ENCODE data around the gene PRXL2A. TPM values are rescaled to one million over a fixed set of nuclear protein-coding genes. Genes with fewer than 3 reads are reported as not detected.
A peak's percentile ranks its signal among the peaks of the same experiment; 100 is the strongest.
"Not testable (repeated sequence)": the region's sequence is repeated elsewhere in the genome, so short reads cannot be mapped to it uniquely, and the experiment has no call there.

Gene PRXL2A
- total RNA-seq, 2 experiments from 2014 or later: 4.5 to 5.2 TPM

DNA sequence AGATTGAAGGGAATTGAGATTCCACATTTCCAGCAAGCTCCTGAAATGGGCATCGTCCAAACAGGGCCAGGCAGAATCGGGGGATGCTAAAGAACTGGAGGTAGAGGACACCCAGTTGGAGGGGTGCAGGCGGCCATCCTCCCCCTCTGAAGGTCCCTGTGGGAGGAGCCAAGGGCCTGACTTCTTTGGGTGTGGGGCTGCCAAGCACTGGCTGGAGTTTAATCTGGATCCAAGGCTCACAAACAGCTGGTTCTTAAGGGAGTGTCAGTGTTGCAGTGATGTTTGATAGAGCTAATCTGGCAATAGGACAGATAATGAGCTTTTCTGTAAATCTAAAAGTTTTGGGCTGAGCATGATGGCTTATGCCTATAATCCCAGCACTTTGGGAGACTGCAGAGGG lies 66.6 kb downstream of the PRXL2A start:
- Mint-ChIP-seq H3K4me1 (peaks cover 74% of the 10 kb centered on the region), H3K36me3 (ENCODE audit: low read depth) (peaks cover 80% of the 10 kb centered on the region), H3K9me3 (peaks cover 6% of the 10 kb centered on the region), H3K27ac (no peak overlapping the region), H3K4me3 (no peak overlapping the region), H3K27me3 (no peaks in the 10 kb centered on the region)
- CTCF ChIA-PET: interaction anchor here (1.1 to 24.7 kb wide), 3 partner anchors 12 to 29 kb away, joined by 3 to 414 read pairs (median 5); no protein-coding TSS in a partner anchor
- POLR2A ChIA-PET: interaction anchor here (0.8 to 21.7 kb wide), 7 partner anchors 12 to 30 kb away, joined by 3 to 404 read pairs (median 3); no protein-coding TSS in a partner anchor
- no peak for DNase-seq

DNA sequence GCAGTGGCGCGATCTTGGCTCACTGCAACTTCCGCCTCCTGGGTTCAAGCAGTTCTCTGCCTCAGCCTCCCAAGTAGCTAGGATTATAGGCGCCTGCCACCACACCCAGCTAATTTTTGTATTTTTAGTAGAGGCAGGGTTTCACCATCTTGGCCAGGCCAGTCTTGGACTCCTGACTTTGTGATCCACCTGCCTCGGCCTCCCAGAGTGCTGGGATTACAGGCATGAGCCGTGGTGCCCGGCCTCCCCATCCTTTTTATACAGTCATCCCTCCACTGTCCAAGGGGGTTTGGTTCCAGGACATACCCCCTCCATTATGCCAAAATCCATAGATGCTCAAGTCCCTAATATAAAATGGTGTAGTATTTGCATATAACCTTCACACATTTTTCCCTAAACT lies 67.3 kb downstream of the PRXL2A start:
- Mint-ChIP-seq H3K4me1 (peaks cover 73% of the 10 kb centered on the region), H3K36me3 (ENCODE audit: low read depth) (peaks cover 81% of the 10 kb centered on the region)
- POLR2A ChIA-PET: interaction anchor here (0.9 to 21.7 kb wide), 6 partner anchors 13 to 31 kb away, joined by 3 to 404 read pairs (median 3); no protein-coding TSS in a partner anchor
- H3K4me3 Mint-ChIP-seq, H3K27ac Mint-ChIP-seq, H3K27me3 Mint-ChIP-seq, DNase-seq, H3K9me3 Mint-ChIP-seq: not testable (repeated sequence)
- CTCF ChIA-PET: interaction anchor here (0.7 to 24.7 kb wide), 3 partner anchors 11 to 66 kb away, joined by 5 to 414 read pairs (median 6); no protein-coding TSS in a partner anchor

DNA sequence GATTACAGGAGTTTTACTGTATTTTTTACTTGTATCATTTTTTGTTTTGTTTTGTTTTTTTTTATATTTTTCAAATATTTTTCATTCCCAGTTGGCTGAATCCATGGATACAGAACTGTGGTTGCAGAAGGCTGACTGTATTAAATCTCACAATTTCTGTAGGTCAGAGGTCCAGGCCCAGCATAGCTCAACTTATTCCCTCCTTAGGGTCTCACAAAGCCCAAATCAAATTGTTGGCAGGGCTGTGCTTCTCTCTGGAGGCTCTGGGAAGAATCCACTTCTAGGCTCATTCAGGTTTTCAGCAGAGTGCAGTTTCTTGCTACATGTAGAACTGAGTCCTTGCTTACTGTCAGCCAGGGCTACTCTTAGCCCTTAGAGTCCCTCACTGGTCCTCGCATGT lies 68.3 kb downstream of the PRXL2A start:
- peaks cover 79% of the 10 kb centered on the region for H3K36me3 Mint-ChIP-seq (ENCODE audit: low read depth)
- peaks cover 70% of the 10 kb centered on the region for H3K4me1 Mint-ChIP-seq
- CTCF ChIA-PET: interaction anchor here (0.7 to 24.7 kb wide), 2 partner anchors 17 to 28 kb away, joined by 4 to 414 read pairs; no protein-coding TSS in a partner anchor
- H3K4me3 Mint-ChIP-seq: no peak overlapping the region
- H3K9me3 Mint-ChIP-seq: peaks cover 6% of the 10 kb centered on the region
- peak overlapping the region; percentile 10 for H3K27ac Mint-ChIP-seq
- POLR2A ChIA-PET: interaction anchor here (1.3 to 2.0 kb wide), 3 partner anchors 10 to 29 kb away, joined by 3 to 8 read pairs (median 4); no protein-coding TSS in a partner anchor
- H3K27me3 Mint-ChIP-seq: no peaks in the 10 kb centered on the region
- DNase-seq: no peak

DNA sequence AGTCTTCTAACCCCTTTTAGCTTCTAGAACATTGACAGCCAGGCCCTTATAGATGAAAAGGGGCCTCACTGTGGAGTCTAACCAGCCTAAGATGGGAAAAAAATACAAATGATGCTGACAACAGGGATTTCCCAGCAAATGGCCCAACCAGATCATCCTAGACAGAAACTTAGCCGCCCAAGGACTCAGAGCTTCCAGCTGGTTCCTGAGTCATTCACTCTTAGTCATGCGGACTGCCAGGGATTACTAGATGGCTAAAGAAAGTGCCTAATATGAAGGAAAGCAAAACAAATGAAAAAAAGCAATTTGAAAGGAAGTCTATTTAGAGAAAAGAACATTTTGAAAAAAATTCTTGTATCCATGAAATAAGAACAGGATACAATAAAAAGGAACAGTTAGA lies 69.5 kb downstream of the PRXL2A start:
- Mint-ChIP-seq H3K27me3 (no peaks in the 10 kb centered on the region), H3K9me3 (peaks cover 6% of the 10 kb centered on the region), H3K4me3 (no peak overlapping the region), H3K4me1 (peaks cover 63% of the 10 kb centered on the region), H3K27ac (no peak overlapping the region), H3K36me3 (ENCODE audit: low read depth) (peaks cover 74% of the 10 kb centered on the region)
- DNase-seq: no peak
- POLR2A ChIA-PET: interaction anchor here (1.2 to 2.0 kb wide), 3 partner anchors 11 to 21 kb away, joined by 3 to 8 read pairs (median 4); no protein-coding TSS in a partner anchor
- CTCF ChIA-PET: interaction anchor here (0.7 to 24.7 kb wide), 4 partner anchors 11 to 34 kb away, joined by 3 to 414 read pairs (median 4); no protein-coding TSS in a partner anchor

DNA sequence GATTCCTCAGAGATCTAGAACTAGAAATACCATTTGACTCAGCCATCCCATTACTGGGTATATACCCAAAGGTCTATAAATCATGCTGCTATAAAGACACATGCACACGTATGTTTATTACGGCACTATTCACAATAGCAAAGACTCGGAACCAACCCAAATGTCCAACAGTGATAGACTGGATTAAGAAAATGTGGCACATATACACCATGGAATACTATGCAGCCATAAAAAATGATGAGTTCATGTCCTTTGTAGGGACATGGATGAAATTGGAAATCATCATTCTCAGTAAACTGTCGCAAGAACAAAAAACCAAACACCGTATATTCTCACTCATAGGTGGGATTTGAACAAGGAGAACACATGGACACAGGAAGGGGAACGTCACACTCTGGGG lies 72.0 kb downstream of the PRXL2A start:
- Mint-ChIP-seq H3K36me3 (ENCODE audit: low read depth) (peaks cover 66% of the 10 kb centered on the region), H3K4me1 (peaks cover 64% of the 10 kb centered on the region)
- H3K4me3 Mint-ChIP-seq, H3K27me3 Mint-ChIP-seq, H3K9me3 Mint-ChIP-seq, H3K27ac Mint-ChIP-seq, CTCF ChIA-PET, POLR2A ChIA-PET, DNase-seq: not testable (repeated sequence)

DNA sequence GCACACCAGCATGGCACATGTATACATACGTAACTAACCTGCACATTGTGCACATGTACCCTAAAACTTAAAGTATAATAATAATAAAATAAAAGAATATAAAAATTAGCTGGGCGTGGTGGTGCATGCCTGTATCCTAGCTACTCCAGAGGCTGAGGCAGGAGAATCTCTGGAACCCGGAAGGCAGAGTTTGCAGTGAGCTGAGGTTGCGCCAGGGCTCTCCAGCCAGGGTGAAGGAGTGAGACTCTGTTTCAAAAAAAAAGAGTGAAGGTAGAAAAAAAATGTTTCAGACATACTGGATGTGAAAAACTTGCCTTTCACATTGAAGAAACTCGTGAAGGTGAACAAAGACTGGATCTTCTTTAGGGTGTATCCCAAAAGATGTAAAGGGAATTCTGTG lies 72.5 kb downstream of the PRXL2A start:
- peak; percentile 1 for DNase-seq
- H3K9me3 Mint-ChIP-seq: peaks cover 6% of the 10 kb centered on the region
- no peak overlapping the region for H3K27ac Mint-ChIP-seq
- CTCF ChIA-PET: no interaction called here
- peaks cover 67% of the 10 kb centered on the region for H3K4me1 Mint-ChIP-seq
- no peak overlapping the region for H3K4me3 Mint-ChIP-seq
- peaks cover 66% of the 10 kb centered on the region for H3K36me3 Mint-ChIP-seq (ENCODE audit: low read depth)
- POLR2A ChIA-PET: interaction anchor here (1.0 kb wide), 1 partner anchor 17 kb away, joined by 3 read pairs; no protein-coding TSS in a partner anchor
- H3K27me3 Mint-ChIP-seq: no peaks in the 10 kb centered on the region

DNA sequence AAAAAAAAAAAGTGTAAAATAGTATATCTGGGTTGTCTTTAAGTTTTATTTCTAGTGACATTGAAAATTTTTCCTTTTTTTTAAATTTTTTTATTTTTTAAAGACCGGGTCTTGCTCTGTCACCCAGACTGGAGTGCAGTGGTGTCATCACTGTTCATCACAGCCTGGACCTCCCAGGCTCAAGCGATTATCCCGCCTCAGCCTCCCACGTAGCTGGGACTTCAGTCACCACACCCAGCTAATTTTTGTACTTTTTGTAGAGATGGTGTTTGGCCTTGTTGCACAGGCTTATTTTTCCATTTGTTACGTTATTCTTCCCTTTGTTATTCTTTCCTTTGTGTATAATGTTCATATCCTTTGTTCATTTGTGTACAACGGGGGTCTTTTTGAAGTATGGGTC lies 75.9 kb downstream of the PRXL2A start:
- POLR2A ChIA-PET: interaction anchor here (6.9 to 11.7 kb wide), 2 partner anchors 15 to 19 kb away, joined by 101 to 404 read pairs; partner anchors contain the start of gene TSPAN14
- CTCF ChIA-PET: interaction anchor here (0.8 to 6.6 kb wide), 10 partner anchors 9 to 40 kb away, joined by 3 to 64 read pairs (median 4); no protein-coding TSS in a partner anchor
- no peak for DNase-seq
- Mint-ChIP-seq H3K27me3 (no peaks in the 10 kb centered on the region), H3K4me1 (peaks cover 81% of the 10 kb centered on the region), H3K27ac (peak overlapping the region; percentile 91), H3K36me3 (ENCODE audit: low read depth) (peaks cover 58% of the 10 kb centered on the region), H3K4me3 (peak overlapping the region; percentile 43), H3K9me3 (no peaks in the 10 kb centered on the region)

DNA sequence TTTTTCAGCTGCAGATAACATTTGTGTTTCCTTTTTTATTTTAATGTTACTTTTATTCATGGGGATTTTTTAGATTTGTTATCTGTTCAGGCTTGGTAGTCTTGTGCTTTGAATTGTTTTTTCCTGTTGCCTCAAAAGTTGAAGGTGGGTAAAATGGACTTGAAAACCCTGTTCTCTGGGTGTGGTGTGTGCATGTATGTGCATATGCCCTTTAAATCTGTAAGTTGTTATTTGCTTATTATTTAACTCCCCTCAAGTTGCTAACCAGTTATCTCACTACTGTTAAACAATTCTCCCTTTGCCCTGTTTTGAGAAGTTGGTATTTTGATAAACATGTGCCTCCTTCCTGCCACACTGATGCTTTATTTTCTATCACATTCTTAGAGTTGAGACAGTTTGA lies 76.3 kb downstream of the PRXL2A start:
- H3K4me1 Mint-ChIP-seq: peaks cover 85% of the 10 kb centered on the region
- peak overlapping the region; percentile 43 for H3K4me3 Mint-ChIP-seq
- H3K36me3 Mint-ChIP-seq (ENCODE audit: low read depth): peaks cover 58% of the 10 kb centered on the region
- DNase-seq: no peak
- no peaks in the 10 kb centered on the region for H3K27me3 Mint-ChIP-seq
- POLR2A ChIA-PET: interaction anchor here (2.0 to 11.7 kb wide), 3 partner anchors 14 to 21 kb away, joined by 9 to 404 read pairs (median 101); partner anchors contain the start of gene TSPAN14
- H3K9me3 Mint-ChIP-seq: no peaks in the 10 kb centered on the region
- CTCF ChIA-PET: interaction anchor here (0.9 to 6.6 kb wide), 8 partner anchors 9 to 40 kb away, joined by 3 to 64 read pairs (median 4); no protein-coding TSS in a partner anchor
- H3K27ac Mint-ChIP-seq: peak overlapping the region; percentile 91

DNA sequence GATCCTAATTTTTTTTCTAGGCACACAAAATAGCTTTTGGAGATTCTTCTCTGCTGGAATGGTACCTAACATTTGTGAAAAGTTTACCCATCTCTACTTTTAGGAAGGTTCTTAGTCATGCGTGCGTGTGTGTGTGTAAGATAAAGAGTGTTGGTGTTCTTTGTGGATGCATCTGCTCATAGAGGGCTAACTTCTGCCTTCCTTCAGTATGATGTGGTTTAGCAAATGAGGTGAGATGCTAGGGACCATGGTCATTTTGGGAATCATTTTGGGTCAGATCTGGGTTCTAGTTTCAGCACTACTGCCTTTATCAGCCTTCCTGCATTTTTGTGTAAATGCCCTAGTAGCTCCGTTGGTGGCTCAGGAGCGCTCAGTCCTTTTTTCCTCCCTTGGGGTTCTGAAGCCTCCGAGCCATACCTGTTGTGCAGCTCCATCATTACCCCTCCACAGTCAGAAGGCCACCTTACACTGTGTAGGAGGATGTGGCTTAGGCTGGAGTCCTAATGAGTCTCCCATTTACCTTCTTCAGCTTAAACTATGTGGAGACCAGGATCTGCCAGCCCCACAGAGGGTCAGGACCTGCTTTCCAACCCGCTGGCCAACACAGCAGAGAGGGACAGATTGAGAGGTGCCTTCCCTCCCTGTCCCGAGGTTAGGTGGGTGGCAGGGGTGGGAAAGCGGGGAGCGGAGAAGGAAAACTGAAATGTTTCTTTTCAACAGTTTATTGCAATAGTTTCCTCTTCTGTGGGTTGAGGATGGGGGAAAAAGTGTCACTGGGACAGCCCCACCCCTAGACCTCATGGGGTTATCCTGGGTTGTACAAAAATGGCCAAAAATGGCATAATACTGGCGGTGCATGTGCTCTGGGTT lies 77.0 kb downstream of the PRXL2A start:
- Mint-ChIP-seq H3K27ac (peak overlapping the region; percentile 91), H3K4me1 (peaks cover 89% of the 10 kb centered on the region), H3K27me3 (no peaks in the 10 kb centered on the region), H3K36me3 (ENCODE audit: low read depth) (peaks cover 61% of the 10 kb centered on the region), H3K4me3 (peak overlapping the region; percentile 60), H3K9me3 (no peaks in the 10 kb centered on the region)
- DNase-seq: no peak
- ChIA-PET CTCF (interaction anchor here (0.7 to 6.6 kb wide), 8 partner anchors 8 to 42 kb away, joined by 3 to 64 read pairs (median 4); no protein-coding TSS in a partner anchor), POLR2A (interaction anchor here (1.8 to 11.7 kb wide), 5 partner anchors 14 to 41 kb away, joined by 5 to 404 read pairs (median 9); partner anchors contain the start of gene TSPAN14)

DNA sequence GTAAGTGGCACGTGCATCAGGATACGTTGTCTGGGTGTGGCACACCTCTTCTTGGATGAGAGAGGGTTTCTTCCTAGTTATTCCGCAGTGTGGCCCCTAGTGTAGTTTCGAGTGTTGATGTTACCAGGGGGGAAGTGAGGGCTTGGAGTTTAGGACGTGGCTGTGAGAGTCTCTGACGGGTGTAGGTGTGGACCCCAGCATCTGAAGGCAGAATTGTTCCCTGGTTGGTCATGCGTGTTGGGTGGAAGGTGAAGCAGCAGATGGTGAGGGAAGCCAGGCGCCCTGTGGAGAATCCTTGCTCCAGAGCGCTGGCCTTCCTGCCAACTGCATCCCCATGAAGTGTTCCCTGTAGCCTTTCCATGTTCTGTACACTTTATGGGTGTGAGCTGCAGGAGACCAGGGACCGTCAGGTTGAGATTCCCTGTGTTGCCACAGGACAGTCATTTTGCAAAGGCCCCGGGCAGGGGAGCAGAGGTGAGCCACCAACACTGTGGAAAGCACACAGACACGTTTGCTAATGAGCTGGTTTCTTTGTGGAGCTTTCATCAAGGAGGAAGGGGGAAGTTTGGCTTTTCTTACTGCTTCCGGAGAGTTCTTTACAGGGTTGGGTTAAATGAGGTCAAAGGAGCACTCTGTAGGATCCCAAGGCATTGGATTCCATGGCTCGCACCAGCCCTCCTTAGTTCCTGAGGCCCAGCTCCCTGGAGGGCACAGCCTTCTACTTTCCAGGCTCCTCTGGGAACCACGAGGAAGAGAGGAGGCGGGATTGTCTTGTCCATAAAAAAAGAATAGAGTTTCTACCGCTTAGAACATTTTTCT lies 77.8 kb downstream of the PRXL2A start:
- peaks cover 62% of the 10 kb centered on the region for H3K36me3 Mint-ChIP-seq (ENCODE audit: low read depth)
- no peak for DNase-seq
- CTCF ChIA-PET: interaction anchor here (0.7 to 6.6 kb wide), 12 partner anchors 11 to 42 kb away, joined by 3 to 64 read pairs (median 6); no protein-coding TSS in a partner anchor
- POLR2A ChIA-PET: interaction anchor here (0.8 to 11.7 kb wide), 9 partner anchors 13 to 43 kb away, joined by 3 to 404 read pairs (median 5); partner anchors contain the start of gene TSPAN14
- no peaks in the 10 kb centered on the region for H3K9me3 Mint-ChIP-seq
- H3K27me3 Mint-ChIP-seq: no peaks in the 10 kb centered on the region
- peaks cover 90% of the 10 kb centered on the region for H3K4me1 Mint-ChIP-seq
- H3K27ac Mint-ChIP-seq: peak overlapping the region; percentile 91
- H3K4me3 Mint-ChIP-seq: peak overlapping the region; percentile 60
